AG08395 (cell line): ENCODE results near the gene CCL19.
"Not testable (repeated sequence)": the region's sequence is repeated elsewhere in the genome, so short reads cannot be mapped to it uniquely, and the experiment has no call there.

Source experiments
- DNase-seq: peaks from one replicate; pipeline ENCODE4 v3.0.0; 2012; ENCODE audit warnings: mixed read lengths, low spot score

Gene CCL19

DNA sequence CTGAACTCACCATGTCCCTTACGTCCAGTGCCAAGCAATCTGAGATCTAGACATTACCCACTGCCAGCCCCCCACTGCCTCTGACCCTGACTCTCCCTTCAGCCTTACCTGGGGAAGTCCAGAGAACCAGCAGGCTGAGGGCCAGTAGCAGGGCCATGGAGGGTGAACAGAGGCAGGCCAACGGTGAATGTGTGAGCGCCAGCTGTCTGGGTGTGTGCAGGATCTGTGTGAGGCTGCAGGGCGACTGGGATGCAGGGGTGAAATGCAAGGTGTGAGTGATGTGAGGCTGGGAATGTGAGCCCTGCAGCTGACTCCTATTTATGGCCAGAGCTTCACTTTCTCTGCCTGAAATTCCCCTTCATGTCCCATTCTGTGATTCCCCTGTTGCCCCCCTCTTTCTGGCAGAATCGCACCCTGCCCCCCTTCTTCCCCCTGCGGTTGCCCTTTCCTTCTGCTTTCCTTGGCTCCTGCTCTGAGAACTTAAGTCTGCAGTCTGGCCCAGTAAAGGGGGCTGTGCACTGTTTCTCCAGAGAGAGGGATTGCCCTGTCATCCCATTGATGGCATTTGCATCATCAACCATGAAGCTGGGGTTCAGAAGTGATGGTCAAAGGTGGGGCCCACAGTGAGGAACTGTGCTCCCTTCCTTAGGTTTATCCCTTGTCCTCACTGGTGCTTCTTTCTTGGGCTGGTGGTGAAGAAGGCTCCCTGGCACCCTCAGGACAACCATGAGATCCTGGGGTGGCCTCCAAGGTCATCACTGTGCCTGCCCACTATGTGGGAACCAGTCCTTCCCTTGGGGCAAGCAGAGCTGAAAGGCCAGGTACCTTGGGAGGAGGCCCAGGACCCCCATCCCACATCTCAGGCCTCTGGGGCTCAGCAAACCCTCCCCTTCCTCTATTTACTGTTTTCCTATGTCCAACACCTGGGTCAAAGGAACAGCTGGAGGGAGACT is at the start of gene CCL19:
Gene CCL19, minus strand, starts transcription at position 294 of the 953 bp plus-strand sequence. Its CDS starts 137 bp downstream, at position 157.
- no peak for DNase-seq

DNA sequence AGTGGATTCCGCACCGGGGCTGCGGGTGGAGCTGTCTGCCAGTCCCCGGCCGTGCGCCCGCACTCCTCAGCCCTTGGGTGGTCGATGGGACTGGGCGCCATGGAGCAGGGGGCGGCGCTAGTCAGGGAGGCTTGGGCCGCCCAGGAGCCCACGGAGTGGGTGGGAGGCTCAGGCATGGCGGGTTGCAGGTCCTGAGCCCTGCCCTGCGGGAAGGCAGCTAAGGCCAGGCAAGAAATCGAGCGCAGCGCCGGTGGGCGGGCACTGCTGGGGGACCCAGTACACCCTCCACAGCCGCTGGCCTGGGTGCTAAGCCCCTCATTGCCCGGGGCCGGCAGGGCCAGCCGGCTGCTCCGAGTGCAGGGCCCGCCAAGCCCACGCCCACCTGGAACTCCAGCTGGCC is 49.1 kb upstream of the CCL19 start:
- DNase-seq = not testable (repeated sequence)

DNA sequence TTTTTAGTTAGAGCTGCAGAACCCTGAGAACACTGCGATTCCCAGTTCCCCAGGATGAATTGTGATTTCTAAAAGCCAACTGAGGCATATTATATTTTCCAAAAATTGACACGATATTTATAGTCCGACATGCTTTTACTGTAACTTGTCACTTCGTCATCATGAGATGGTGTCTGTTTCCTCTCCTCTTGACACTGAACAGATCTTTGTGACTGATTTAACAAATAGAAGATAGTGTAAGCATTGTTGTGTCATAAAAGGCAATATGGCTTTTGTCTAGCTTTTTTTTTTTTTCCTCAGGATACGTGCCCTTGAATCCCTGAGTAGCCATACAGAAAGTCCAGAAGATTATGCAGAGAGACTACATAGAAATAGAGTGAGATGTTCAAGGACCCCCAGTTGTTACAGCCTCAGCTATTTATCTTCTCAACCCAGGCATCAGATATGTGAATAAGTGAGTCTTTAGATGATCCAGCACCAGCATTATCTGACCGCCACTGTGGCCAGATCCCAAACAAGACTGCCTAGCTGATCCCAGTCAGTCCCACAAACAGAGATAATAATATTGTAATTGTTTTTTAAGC is 46.7 kb upstream of the CCL19 start:
- DNase-seq = no peak

DNA sequence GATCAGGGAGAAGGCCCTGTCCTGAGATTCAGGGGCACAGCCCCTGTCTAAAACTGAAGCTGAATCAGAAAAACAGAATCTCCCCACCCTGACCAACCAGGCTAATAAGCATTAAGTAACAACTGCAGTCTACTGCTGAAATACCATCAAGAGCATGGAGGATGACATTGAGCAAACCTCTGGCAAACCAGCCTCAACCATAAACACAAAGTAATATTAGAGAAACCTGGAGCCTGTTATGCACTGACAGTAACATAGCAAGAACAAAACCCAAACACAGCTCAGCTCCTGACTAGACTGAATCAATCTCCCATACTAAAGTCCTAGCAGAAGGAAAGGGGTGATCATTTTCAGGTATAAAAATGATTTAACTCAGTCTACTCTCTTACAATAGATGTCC is 43.6 kb upstream of the CCL19 start:
- no peak for DNase-seq

DNA sequence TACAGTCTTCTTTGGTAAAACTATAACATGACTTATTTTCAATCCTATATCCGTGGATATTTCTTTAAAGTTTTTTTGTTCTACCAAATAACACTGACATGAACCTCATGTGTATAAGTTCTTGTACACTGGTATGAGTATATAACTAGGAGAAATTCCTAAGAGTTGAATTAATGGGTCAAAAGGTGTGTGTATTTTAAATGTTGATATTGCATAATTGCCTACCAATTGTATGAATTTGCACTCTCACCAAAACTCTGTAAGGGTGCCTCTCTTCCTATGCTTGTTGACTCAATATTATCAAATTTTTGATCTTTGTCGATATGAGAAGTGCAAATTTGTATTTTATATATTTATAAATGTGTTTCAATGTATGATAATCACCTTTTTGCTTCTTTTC is 41.8 kb upstream of the CCL19 start:
- DNase-seq = no peak

DNA sequence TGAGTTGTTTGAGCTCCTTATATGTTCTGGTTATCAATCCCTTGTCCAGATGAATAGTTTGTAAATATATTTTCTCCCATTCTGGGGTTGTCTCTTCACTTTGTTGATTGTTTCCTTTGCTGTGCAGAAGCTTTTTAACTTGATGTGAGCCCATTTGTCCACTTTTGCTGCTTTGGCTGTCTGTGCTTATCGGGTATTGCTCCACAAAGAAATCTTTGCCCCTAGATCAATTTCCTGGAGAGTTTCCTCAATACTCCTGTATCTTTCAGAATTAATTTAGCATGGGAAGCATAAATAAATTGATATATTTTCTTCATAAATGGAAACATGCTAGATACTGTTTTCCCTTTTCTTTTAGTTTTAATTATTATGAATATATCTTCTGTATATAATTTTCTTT is 41.4 kb upstream of the CCL19 start:
- no peak for DNase-seq

DNA sequence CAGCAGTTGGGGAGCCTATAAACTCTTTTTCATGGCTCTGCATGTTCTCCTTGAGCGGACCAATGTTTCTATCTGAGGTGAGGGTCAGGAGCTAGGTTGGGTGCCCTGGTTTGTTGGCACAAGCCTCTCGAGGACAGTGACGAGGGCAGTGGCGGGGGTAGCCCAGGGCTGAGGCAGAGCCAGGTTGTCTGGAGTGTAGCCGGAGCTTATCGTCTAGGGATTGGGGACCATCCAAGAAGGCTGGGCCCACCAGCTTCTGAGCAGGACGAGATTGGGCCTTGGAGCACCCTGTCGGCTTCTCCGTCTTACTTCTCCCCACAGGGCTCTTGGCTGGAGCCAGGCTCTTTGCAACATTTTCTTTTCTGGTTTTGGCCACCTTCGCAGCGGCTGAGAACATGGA is 32.1 kb upstream of the CCL19 start:
- no peak for DNase-seq

DNA sequence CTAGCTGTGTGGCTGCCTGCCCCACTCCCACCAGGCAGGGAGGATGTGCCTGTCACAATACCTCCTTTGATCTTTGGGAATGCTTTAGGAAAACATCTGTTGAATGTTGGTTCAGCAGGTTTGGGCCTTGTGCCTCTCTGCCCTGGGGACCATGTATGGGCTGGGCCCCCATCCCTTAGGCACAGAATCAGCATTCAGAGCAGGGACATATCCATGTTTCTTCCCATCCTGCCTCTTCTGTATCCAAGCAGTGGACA is 28.6 kb upstream of the CCL19 start:
- DNase-seq = not testable (repeated sequence)

DNA sequence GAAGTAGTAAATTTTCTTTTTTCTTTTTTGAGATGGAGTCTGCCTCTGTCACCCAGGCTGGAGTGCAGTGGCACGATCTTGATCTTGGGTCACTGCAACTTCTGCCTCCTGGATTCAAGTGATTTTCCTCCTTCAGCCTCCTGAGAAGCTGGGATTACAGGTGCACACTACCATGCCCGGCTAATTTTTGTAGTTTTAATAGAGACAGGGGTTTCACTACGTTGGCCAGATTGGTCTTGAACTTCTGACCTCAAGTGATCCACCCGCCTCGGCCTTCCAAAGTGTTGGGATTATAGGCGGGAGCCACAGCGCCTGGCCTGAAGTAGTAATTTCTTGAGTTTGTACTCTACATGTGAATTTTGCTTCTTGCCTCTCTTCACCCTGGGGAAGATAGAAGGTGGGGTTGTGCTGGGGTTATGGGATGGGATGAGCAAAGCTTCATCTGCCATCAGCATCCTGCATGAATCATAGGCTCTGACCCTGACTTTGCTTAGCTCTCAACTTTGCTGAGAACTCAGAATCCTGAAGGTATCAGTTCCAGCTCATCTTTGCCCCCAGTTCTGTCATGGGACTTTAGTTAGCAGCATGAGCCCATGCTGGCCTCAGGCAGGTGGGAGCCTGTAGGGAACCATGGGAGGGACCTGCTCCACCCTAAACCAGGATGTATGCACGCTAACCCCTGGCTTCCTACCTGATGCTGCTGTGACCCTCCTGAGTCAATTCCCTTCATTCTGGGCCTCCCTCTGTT is 28.1 kb upstream of the CCL19 start:
- DNase-seq = no peak

DNA sequence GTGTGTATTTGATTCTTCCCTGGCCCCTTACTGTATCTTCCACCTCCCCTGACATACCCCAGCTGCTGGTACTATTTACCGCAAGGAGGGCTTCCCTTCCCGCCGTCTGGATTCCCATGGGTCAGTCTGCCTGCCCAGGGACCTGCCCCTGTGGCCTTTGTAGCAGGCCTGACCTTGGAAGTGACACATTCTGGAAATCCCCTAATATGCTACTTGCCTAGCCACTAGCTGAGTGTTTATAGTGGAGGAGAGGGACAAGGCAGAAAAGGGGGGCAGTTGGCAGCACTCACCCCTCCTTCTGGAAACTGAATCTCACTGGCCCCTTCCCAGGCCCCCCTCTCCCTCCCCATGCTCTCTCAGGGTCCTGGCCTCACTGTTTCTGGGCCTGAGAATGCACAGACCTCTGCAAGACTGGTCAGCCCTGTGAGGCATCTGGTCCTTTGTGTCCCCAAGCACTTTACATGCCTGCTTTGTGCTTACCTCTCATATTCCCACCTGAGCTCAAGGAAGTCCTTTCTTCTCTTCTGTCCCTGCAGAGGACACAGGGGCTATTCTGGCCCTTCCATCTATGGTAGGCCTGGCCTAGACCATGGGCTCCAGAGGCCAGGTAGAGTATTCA is 27.0 kb upstream of the CCL19 start:
- no peak for DNase-seq

DNA sequence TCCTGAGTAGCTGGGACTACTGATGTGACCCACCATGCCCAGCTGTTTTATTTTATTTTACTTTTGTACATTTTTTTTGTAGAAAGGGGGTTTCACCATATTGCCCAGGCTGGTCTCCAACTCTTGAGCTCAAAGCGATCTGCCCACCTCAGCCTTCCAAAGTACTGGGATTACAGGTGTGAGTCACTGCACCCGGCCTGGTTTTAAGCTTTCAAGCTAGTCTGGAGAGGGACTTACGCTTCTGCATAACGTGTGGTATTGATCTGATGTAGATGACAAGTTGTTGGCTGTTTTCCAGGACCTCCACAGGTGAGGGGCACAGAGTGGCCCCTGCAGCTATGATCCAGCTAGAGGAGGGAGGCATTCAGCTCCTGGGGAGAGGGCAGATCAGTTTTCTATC is 25.6 kb upstream of the CCL19 start:
- no peak for DNase-seq

DNA sequence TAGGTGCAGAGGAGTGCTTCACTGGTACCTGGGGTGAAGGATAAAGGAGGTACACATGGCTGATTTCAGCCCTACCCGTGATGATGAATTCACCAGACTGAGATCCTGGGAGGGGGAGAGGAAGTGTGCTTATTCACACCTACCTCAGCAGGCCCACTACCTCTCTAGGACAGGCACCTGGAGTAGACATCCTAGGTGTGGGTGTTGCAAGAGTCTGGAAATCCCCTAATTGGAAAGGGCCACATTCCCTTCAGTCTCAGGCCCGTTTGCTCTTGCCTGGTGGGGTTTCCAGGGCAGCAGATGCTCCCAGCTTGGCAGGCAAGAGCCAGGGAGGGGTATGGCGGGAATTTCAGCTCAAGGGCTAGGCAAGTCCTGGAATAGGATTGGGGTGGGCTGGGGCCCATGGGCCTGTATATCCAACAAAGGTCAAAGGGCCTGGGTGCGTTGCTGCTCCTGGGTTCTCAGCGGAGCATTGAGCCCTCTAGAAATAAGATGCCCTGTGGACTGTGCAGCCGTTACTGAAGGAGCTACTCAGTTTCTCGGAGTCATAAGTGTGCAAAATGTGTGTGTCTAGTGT is 24.7 kb upstream of the CCL19 start:
- DNase-seq = no peak

DNA sequence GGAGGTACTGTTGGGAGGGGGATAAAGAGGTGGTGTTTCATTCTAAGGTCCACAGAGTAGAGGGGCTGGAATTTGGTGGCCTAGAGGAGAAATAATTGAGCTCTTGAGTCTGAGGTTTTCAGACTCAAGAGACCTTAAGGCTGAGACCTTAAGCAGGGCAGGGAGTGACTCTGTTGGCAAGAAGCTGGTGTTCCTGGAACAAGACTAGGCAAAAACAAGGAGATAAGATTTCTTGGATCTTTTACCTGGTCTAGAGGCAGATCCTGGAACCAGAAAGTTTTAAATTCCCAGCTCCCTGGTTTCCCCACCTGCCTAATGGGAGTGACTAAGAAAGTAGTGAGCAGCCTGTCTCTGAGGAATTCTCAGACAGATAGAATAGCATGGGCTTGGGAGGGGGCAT is 22.9 kb upstream of the CCL19 start:
- DNase-seq = no peak

DNA sequence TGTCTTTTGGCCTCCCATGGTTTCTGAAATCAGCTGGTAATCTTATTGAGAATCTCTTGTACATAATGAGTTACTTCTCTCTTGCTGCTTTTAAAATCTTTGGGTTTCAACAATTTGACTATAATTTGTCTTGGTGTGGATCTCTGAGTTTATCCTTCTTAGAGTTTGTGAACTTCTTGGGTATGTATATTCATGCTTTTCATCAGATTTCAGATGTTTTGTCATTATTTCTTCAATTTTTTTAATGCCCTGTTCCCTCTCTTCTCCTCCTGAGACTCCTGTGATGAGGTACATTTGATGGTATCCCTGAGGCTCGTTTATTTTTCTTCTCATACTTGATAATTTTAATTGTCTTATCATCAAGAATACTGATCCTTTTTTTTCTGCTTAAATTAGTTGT is 21.1 kb upstream of the CCL19 start:
- DNase-seq = no peak

DNA sequence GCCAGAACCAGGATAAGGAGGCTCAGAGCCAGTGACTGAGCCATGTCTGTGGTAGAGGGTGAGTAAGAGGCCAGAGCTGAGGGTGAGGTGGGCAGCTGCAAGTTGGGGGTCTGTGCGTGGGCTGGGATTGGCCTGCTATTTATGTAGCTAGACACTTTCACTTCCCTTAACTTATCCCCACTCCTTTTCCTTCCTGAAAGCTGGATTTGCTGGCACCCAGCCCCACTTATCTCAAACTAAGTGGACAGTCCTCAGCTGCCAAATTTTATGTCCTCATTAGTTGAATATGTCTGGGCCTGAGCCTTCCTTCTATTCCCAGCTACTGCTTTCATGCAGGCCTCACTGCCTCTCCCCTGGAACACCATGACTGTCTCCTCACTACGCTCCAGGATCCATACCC is 18.9 kb upstream of the CCL19 start, which contains the start of gene CCL21:
Gene CCL21, minus strand, starts transcription at position 114 of the 400 bp plus-strand sequence. Its CDS starts 70 bp downstream, at position 44.
- no peak for DNase-seq

DNA sequence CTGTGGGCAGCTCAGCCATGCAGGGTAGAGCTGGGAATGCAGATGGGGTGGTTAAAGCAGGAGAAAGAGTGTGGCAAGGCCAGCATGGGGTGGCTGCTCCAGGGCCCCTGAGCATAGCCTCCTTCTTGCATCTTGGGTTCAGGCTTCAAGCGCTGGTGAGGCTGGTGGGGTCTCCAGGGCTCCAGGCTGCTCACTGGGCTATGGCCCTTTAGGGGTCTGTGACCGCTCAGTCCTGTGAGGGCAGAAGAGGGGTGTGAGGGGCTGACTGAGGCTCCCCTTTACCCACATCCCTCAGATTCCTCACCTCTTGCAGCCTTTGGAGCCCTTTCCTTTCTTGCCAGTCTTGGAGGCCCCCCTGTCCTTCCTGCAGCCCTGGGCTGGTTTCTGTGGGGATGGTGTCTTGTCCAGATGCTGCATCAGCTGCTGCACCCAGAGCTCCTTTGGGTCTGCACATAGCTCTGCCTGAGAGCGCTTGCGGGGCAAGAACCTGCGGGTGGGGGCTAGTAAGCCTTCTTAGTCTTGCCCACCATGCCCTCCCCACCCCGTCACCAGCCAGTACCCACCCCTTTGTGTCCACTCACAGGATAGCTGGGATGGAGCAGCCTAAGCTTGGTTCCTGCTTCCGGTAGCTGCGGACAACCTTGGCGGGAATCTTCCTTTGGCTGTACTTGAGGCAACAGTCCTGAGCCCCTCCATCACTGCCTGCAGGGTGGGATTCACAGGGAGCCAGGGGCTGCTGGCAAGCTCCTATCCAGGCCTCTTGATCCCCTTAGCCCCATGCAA is 18.3 kb upstream of the CCL19 start:
- no peak for DNase-seq

DNA sequence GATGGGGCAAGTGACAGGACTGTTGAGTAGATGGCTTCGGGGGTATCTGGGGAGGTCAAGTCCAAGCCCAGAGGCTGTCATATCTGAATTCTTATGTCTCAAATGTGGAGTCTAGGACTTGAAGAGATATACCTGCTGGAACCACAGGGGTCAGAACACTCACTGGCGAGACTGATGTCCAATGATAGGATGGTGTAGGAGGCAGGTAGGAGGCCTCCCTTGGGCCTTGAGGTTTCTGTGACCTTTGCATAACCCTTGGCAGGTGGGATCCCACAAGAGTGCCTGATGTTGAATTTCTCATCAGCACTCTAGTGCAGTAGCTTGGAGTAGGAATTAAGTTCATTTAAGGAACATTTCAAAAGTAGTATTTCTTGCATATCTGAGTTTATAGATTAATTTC is 16.1 kb upstream of the CCL19 start:
- no peak for DNase-seq

DNA sequence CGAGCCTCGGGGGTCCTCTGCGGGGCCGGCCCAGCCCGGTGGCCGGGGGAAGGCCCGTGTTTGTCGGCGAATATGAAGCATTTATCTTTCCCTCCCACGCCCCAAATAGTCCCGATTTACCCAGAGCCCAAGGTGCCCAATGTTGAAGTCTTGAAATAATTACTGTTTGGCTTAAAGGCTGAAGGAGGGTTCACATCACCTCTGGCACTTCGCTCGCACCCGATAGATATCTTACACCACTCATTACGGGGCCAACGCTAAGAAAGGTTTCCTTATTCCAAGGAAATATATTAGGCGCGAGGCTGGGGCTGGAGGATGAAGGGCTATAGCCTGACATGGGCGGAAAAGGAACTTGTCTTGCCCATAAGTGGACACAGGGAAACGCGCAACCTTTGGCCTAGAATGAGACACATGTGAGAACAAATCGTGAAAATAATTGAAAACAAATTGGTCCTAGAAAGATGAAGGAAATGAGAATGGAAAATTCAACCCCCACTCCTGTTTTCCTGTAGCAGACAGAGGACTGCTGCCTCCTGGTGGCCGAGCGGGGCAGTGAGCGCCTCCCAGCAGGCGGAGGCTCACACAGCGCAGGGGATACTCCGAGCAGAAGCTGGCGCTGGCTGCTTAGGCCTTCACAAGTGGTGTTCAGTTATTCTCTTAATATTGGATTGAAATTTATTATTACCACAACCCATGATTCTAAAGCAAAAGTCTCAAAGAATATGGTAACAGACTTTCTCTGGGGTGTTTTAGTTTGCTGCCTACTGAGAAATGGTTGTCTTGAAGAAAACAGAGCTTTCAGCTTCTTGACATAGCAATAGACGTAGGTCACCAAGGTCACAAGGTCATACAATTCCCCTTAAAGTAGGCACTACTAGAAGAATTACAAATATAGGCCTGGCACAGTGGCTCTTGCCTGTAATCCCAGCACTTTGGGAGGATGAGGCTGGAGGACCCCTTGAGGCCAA is 11.0 kb upstream of the CCL19 start:
- DNase-seq = peak; percentile 93

DNA sequence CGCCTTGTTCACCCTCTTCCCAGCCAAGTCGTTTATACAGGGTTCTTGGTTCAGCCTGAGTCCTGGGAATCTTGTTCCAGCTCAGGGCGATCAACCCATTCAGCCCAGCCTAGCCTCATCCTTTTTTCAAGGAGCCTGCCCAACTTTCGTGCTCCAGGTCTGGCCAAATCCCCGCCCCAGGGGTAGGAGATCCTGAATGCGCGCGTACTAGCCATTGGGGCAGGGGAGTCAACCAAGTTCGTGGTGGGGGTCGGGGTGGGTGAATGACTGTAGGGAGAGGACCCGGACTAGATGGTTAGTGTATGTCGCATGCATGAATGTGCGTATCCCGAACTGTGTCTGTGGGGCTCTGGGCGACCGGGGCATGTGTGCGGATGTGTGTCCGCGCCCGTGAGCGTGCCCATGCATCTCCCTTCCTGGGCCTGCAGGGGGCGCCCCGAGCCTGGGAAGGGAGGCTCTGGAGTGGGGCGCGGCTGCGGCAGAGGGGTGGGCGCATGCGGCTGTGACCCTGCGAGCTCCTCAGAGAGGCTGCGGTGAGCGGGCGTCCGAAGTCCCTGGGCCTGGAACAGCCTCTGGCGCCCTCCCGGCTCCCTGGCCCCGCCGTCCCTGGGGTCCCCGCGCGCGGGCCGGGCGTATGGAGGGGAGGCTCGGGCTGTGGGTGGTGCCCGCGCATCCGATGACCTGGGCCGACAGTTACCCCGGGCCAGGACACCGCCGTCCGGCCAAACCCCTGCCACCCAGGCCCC is 10.1 kb upstream of the CCL19 start:
- peak; percentile 80 for DNase-seq
